Activated effector memory CD4-positive, alpha-beta T cell treated with anti-CD3 and anti-CD28 coated beads, Interleukin-2, amount 50 U/mL, for 16 hours (primary cell): ENCODE measurements around the gene VTCN1.

ENCODE experiments used
- DNase-seq: peaks from one replicate; pipeline ENCODE4 v3.0.0-alpha.2; 2020

The VTCN1 gene

GRCh38 chr1:117093870-117094621, 116.7 kb downstream of the VTCN1 start:
- peak; percentile 72 for DNase-seq
